SU-DHL-6 (cell line): ENCODE results near the gene HES4.

Experiments
- CTCF ChIP-seq: fragments of 200-600 bp; sonication (generic); IDR thresholded peaks from one replicate; pipeline ENCODE4 v1.5.1; 2017; ENCODE audit warnings: antibody characterized with exemption, mild to moderate bottlenecking, low read length, moderate library complexity; ENCODE audit not compliant: insufficient read depth, poor library complexity, severe bottlenecking
- EZH2phosphoT487 ChIP-seq: fragments of 200-600 bp; sonication (generic), shearing (Covaris generic); conservative IDR thresholded peaks from 2 replicates; pipeline ENCODE4 v1.6.1; 2018; ENCODE audit warnings: mild to moderate bottlenecking, antibody characterized with exemption, low read length, moderate library complexity, mixed read lengths

DNA sequence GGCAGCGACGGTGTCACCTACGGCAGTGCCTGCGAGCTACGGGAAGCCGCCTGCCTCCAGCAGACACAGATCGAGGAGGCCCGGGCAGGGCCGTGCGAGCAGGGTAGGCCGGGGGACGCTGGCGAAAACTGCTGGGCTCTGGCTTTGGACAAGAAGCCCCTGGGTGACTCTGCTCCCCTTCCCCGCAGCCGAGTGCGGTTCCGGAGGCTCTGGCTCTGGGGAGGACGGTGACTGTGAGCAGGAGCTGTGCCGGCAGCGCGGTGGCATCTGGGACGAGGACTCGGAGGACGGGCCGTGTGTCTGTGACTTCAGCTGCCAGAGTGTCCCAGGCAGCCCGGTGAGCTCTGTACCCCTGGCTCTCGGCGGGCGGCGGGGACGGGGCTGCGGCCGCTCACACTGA is 44.0 kb upstream of the HES4 start:
- TF ChIP-seq CTCF (no peak), EZH2phosphoT487 (no peak)
